Endothelial cell of umbilical vein (primary cell): ENCODE measurements around the gene ENDOG.

Experiments
- EZH2 ChIP-seq: IDR thresholded peaks from 2 replicates; pipeline ENCODE4 v1.6.1; 2012; ENCODE audit warnings: borderline replicate concordance, low read depth, mild to moderate bottlenecking, moderate library complexity, low read length, inconsistent platforms; ENCODE audit not compliant: severe bottlenecking
- GATA2 ChIP-seq: IDR thresholded peaks from 2 replicates; pipeline ENCODE4 v1.7.0; 2011; ENCODE audit warnings: low read depth, mild to moderate bottlenecking, moderate library complexity, mixed read lengths, low read length; ENCODE audit not compliant: insufficient read length, insufficient read depth
- MYC ChIP-seq: IDR thresholded peaks from one replicate; pipeline ENCODE4 v1.6.1; 2011; ENCODE audit warnings: mild to moderate bottlenecking, low read depth, low read length
- POLR2A ChIP-seq: IDR thresholded peaks from 2 replicates; pipeline ENCODE4 v1.6.1; 2012; ENCODE audit warnings: low read depth, mild to moderate bottlenecking, control low read depth, low read length
- POLR2AphosphoS5 ChIP-seq: IDR thresholded peaks from 2 replicates; pipeline ENCODE4 v1.6.1; 2012; ENCODE audit warnings: low read depth, mild to moderate bottlenecking, control low read depth, low read length, moderate library complexity; ENCODE audit not compliant: insufficient read depth
- TF ChIP-seq, protein P1 (sequence below), 2 donors: IDR thresholded peaks; 1 replicate in 1 of 2; 2 replicates in 1 of 2; pipeline ENCODE4 v1.5.1; 2011; ENCODE audit warnings: low read length in 2 of 2, mild to moderate bottlenecking in 2 of 2, moderate library complexity in 2 of 2, control low read depth in 1 of 2, inconsistent platforms in 1 of 2, low read depth in 1 of 2; ENCODE audit not compliant: insufficient read depth in 1 of 2; ENCODE audit errors: extremely low read depth in 1 of 2
- TF ChIP-seq, protein P2 (sequence below): IDR thresholded peaks from 2 replicates; pipeline ENCODE4 v1.6.1; 2011; ENCODE audit not compliant: insufficient read depth, insufficient read length

DNA sequence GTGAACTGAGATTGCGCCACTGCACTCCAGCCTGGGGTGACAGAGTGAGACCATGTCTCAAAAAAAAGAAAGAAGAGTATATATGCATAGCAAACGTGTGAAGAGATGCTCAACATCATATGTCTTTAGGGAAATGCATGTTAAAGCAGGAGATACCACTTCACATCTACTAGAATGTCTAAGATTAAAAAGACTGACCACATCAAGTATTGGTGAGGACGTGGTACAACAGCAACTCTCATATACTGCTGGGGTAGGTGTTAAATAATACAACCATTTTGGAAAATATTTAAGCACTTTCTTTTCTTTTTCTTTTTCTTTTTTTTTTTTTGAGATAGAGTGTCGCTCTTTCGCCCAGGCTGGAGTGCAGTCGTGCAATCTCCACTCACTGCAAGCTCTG, 32.9 kb upstream of the ENDOG start:
- TF ChIP-seq, protein P1, sequence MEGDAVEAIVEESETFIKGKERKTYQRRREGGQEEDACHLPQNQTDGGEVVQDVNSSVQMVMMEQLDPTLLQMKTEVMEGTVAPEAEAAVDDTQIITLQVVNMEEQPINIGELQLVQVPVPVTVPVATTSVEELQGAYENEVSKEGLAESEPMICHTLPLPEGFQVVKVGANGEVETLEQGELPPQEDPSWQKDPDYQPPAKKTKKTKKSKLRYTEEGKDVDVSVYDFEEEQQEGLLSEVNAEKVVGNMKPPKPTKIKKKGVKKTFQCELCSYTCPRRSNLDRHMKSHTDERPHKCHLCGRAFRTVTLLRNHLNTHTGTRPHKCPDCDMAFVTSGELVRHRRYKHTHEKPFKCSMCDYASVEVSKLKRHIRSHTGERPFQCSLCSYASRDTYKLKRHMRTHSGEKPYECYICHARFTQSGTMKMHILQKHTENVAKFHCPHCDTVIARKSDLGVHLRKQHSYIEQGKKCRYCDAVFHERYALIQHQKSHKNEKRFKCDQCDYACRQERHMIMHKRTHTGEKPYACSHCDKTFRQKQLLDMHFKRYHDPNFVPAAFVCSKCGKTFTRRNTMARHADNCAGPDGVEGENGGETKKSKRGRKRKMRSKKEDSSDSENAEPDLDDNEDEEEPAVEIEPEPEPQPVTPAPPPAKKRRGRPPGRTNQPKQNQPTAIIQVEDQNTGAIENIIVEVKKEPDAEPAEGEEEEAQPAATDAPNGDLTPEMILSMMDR (IDR thresholded peaks at IDR 0.05; ENCODE audit: extremely low read depth in 1 of 2, insufficient read depth in 1 of 2, low read depth in 1 of 2, low read length in 2 of 2) = no peak
- no peak for TF ChIP-seq POLR2A
- no peak for TF ChIP-seq POLR2AphosphoS5
- no peak for TF ChIP-seq EZH2
- TF ChIP-seq GATA2 = no peak
- TF ChIP-seq, protein P2, sequence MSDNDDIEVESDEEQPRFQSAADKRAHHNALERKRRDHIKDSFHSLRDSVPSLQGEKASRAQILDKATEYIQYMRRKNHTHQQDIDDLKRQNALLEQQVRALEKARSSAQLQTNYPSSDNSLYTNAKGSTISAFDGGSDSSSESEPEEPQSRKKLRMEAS = no peak
- TF ChIP-seq MYC = no peak
